Uterus (tissue), 2 donors: ENCODE data around the gene NSFL1C.

Experiments used
- CTCF ChIP-seq, 4 experiments: fragments of 200-600 bp in 2 of 4; fragments of 450-650 bp in 2 of 4; sonication (generic) in 2 of 4; IDR thresholded peaks; one replicate each; pipeline ENCODE4 v1.5.1; 2016 to 2019; ENCODE audit warnings: antibody characterized with exemption in 4 of 4, mild to moderate bottlenecking in 2 of 4, moderate library complexity in 1 of 4
- POLR2A ChIP-seq, 2 donors: fragments of 450-650 bp; IDR thresholded peaks; one replicate each; pipeline ENCODE4 v1.6.1; 2016; ENCODE audit warnings: antibody characterized with exemption in 2 of 2, mild to moderate bottlenecking in 1 of 2, moderate library complexity in 1 of 2

- no peak for TF ChIP-seq POLR2A (IDR thresholded peaks at IDR 0.05)
- TF ChIP-seq CTCF (IDR thresholded peaks at IDR 0.05) = no peak
Measured at GRCh38 chr20:1449370-1449769, 17.3 kb downstream of the NSFL1C start.
